Spleen (tissue), 7 donors: Measurements from ENCODE around the gene FAM163A.

Experiments
- POLR2AphosphoS5 ChIP-seq, 3 donors: sonication (generic); formaldehyde crosslinking; IDR thresholded peaks; one replicate each; pipeline ENCODE4 v1.5.1; 2017; ENCODE audit warnings: antibody characterized with exemption in 3 of 3
- TF ChIP-seq, protein P1 (sequence below), 11 experiments: fragments of 200-600 bp in 7 of 11; fragments of 450-650 bp in 4 of 11; sonication (generic) in 4 of 11; IDR thresholded peaks in 8 of 11; conservative IDR thresholded peaks in 3 of 11; 1 replicate in 7 of 11; 2 replicates in 4 of 11; pipeline versions ENCODE4 v1.4.0 to v1.8.0; 2016 to 2021; ENCODE audit warnings: antibody characterized with exemption in 11 of 11, inconsistent platforms in 4 of 11, mild to moderate bottlenecking in 1 of 11
- donor health status: DM: no; HTN: no; CAD: no; lungs with moderate emphysema.
- donor health status: DM: no; HTN: no; CAD: no.
- donor health status: DM: no; HTN: no; CAD: no.

DNA sequence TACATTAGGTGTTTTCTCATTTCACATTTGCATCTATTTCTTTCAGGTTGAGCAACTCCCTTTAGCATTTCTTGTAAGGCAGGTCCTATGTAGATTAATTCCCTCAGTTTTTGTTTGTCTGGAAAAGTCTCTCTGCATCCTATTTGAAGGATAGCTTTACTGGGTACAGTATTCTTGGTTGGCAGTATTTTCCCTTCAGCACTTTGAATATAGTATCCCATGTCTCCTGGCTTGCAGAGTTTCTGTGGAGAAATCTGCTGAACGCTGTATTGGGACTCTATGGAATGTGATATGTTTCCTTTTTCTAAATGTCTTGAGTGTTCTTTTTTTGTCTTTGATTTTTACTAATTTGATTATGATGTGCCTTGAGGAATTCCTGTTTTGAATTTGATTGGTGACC is 28.9 kb upstream of the FAM163A start:
- TF ChIP-seq, protein P1, sequence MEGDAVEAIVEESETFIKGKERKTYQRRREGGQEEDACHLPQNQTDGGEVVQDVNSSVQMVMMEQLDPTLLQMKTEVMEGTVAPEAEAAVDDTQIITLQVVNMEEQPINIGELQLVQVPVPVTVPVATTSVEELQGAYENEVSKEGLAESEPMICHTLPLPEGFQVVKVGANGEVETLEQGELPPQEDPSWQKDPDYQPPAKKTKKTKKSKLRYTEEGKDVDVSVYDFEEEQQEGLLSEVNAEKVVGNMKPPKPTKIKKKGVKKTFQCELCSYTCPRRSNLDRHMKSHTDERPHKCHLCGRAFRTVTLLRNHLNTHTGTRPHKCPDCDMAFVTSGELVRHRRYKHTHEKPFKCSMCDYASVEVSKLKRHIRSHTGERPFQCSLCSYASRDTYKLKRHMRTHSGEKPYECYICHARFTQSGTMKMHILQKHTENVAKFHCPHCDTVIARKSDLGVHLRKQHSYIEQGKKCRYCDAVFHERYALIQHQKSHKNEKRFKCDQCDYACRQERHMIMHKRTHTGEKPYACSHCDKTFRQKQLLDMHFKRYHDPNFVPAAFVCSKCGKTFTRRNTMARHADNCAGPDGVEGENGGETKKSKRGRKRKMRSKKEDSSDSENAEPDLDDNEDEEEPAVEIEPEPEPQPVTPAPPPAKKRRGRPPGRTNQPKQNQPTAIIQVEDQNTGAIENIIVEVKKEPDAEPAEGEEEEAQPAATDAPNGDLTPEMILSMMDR (IDR thresholded peaks at IDR 0.05 in 8 of 11, conservative IDR thresholded peaks at IDR 0.05 in 3 of 11), result no peak
- TF ChIP-seq POLR2AphosphoS5 (IDR thresholded peaks at IDR 0.05), result no peak
